B cell (primary cell): ENCODE data around the gene TMBIM1. TPM values are rescaled to one million over a fixed set of nuclear protein-coding genes. Genes with fewer than 3 reads are reported as not detected.
A peak's percentile ranks its signal among the peaks of the same experiment; 100 is the strongest.

Experiments used
- ATAC-seq: fragments of 200-7000 bp; cut with Tn5 transposase; one replicate; pipeline ENCODE4 v1.10.0; 2021; ENCODE audit warnings: low read depth, mild to moderate bottlenecking, moderate number of reproducible peaks, moderate library complexity
- CTCF ChIA-PET: fragments of 350-600 bp; sonication (Branson Sonifier 250); formaldehyde crosslinking; loops from one replicate; lab custom pipeline; 2021; ENCODE audit warnings: antibody characterized with exemption, inconsistent platforms; lab: Charles Lee
- POLR2A ChIA-PET: fragments of 350-600 bp; sonication (Branson Sonifier 250); formaldehyde crosslinking; loops from one replicate; lab custom pipeline; 2021; ENCODE audit warnings: antibody characterized with exemption; lab: Charles Lee
- DNase-seq: peaks from one replicate; pipeline ENCODE4 v3.0.0; 2013
- H2AFZ ChIP-seq: 2 replicates; pipeline ENCODE4 v1.6.1; 2012; ENCODE audit warnings: mild to moderate bottlenecking, low read depth, low read length; ENCODE audit not compliant: insufficient read depth, poor library complexity, severe bottlenecking
- H3K27ac ChIP-seq, 2 donors: 1 replicate in 1 of 2; 2 replicates in 1 of 2; pipeline ENCODE4 v1.5.1; 2012 to 2013; ENCODE audit warnings: low read length in 2 of 2, mild to moderate bottlenecking in 2 of 2, moderate library complexity in 1 of 2
- H3K27me3 ChIP-seq, 4 experiments: fragments of 200-600 bp in 1 of 4; sonication (generic) in 1 of 4; replicated peaks in 1 of 4; 1 replicate in 2 of 4; 2 replicates in 2 of 4; pipeline versions ENCODE4 v1.6.1 to v1.7.0; 2013 to 2016; ENCODE audit warnings: low read length in 3 of 4, mild to moderate bottlenecking in 2 of 4, mixed read lengths in 1 of 4, moderate library complexity in 1 of 4; ENCODE audit not compliant: insufficient read depth in 4 of 4, control insufficient read depth in 3 of 4; ENCODE audit errors: control extremely low read depth in 1 of 4
- H3K36me3 ChIP-seq, 2 experiments: replicated peaks in 1 of 2; 1 replicate in 1 of 2; 2 replicates in 1 of 2; pipeline versions ENCODE4 v1.6.1 to v1.7.1; 2013; ENCODE audit warnings: low read length in 1 of 2; ENCODE audit not compliant: insufficient read depth in 2 of 2, control insufficient read depth in 1 of 2; ENCODE audit errors: control extremely low read depth in 1 of 2, extremely low read depth in 1 of 2
- H3K4me1 ChIP-seq, 2 donors: fragments of 200-600 bp in 1 of 2; sonication (generic) in 1 of 2; 1 replicate in 1 of 2; 2 replicates in 1 of 2; pipeline versions ENCODE4 v1.5.1 to v1.6.1; 2013 to 2017; ENCODE audit warnings: low read length in 2 of 2; ENCODE audit not compliant: control insufficient read depth in 2 of 2, insufficient read depth in 2 of 2
- H3K4me2 ChIP-seq: replicated peaks from 2 replicates; pipeline ENCODE3; 2012; ENCODE audit warnings: mild to moderate bottlenecking, low read depth, low read length; ENCODE audit not compliant: poor library complexity, severe bottlenecking
- H3K4me3 ChIP-seq, 5 experiments: fragments of 200-600 bp in 1 of 5; sonication (generic) in 1 of 5; 1 replicate in 3 of 5; 2 replicates in 2 of 5; pipeline versions ENCODE4 v1.5.1 to v1.7.0; 2011 to 2016; ENCODE audit warnings: low read length in 4 of 5, mild to moderate bottlenecking in 4 of 5, low read depth in 2 of 5, control low read depth in 1 of 5, moderate library complexity in 1 of 5; ENCODE audit not compliant: insufficient read depth in 1 of 5; ENCODE audit errors: control extremely low read depth in 1 of 5, extremely low read depth in 1 of 5
- H3K79me2 ChIP-seq: fragments of 200-600 bp; sonication (generic); one replicate; pipeline ENCODE4 v1.6.0; 2016; ENCODE audit warnings: low read length; ENCODE audit not compliant: control insufficient read depth, insufficient read depth
- H3K9ac ChIP-seq: fragments of 200-600 bp; sonication (generic); 2 replicates; pipeline ENCODE4 v1.6.1; 2017; ENCODE audit warnings: mild to moderate bottlenecking, low read length, moderate library complexity
- H3K9me3 ChIP-seq, 3 donors: one replicate each; pipeline versions ENCODE4 v1.6.1 to v1.7.1; 2013; ENCODE audit warnings: low read length in 2 of 3; ENCODE audit not compliant: control insufficient read depth in 2 of 3, insufficient read depth in 1 of 3; ENCODE audit errors: control extremely low read depth in 1 of 3
- H4K20me1 ChIP-seq: 2 replicates; pipeline ENCODE4 v1.6.0; 2012; ENCODE audit warnings: mild to moderate bottlenecking, low read length; ENCODE audit not compliant: insufficient read depth, control insufficient read depth, poor library complexity, severe bottlenecking
- H3K27ac Mint-ChIP-seq: one replicate; pipeline ENCODE4 v1.8.0; 2021; ENCODE audit warnings: mixed read lengths
- H3K27me3 Mint-ChIP-seq: one replicate; pipeline ENCODE4 v1.8.0; 2021; ENCODE audit warnings: mixed read lengths
- H3K4me1 Mint-ChIP-seq: one replicate; pipeline ENCODE4 v1.8.0; 2021; ENCODE audit warnings: mixed read lengths
- H3K4me3 Mint-ChIP-seq: one replicate; pipeline ENCODE4 v1.8.0; 2021; ENCODE audit warnings: mixed read lengths
- H3K9me3 Mint-ChIP-seq: one replicate; pipeline ENCODE4 v1.8.0; 2022; ENCODE audit warnings: mixed read lengths; ENCODE audit not compliant: insufficient read depth
- CTCF ChIP-seq: fragments of 200-600 bp; IDR thresholded peaks from one replicate; pipeline ENCODE4 v1.8.0; 2022; ENCODE audit warnings: antibody characterized with exemption, mild to moderate bottlenecking
- EZH2 ChIP-seq: IDR thresholded peaks from 2 replicates; pipeline ENCODE4 v1.6.1; 2012; ENCODE audit warnings: borderline replicate concordance, low read depth, mild to moderate bottlenecking, moderate library complexity, low read length; ENCODE audit not compliant: insufficient read depth, poor library complexity, severe bottlenecking
- WGBS: methylation state at CpG from one replicate; pipeline ENCODE4 v1.1.5; 2013; ENCODE audit warnings: missing lambda C conversion rate; ENCODE audit not compliant: insufficient coverage; 5-methylcytosine and 5-hydroxymethylcytosine counted together
- intact Hi-C: fragments of 100-400 bp; cut with micrococcal nuclease; formaldehyde crosslinking; loops from one replicate; pipeline ENCODE4 v1.10.0; 2022
- polyA plus RNA-seq: library from polyadenylated mRNA; depleted of rRNA; stranded (reverse); fragments of >200 nt; gene quantifications from 2 replicates; pipeline ENCODE4 v1.2.3, GENCODE V29; 2012
- total RNA-seq, 2 donors: library from RNA; stranded (reverse); fragments of 120-200 nt in 1 of 2; gene quantifications; 1 replicate in 1 of 2; 2 replicates in 1 of 2; pipeline versions ENCODE4 v1.2.3 to v1.2.4, GENCODE V29; 2013 to 2022

TMBIM1 gene
- total and polyA plus RNA-seq, 2 donors (not counting 1 experiment from before 2014, with no cell fraction given) = 68.7 to 137 TPM

DNA sequence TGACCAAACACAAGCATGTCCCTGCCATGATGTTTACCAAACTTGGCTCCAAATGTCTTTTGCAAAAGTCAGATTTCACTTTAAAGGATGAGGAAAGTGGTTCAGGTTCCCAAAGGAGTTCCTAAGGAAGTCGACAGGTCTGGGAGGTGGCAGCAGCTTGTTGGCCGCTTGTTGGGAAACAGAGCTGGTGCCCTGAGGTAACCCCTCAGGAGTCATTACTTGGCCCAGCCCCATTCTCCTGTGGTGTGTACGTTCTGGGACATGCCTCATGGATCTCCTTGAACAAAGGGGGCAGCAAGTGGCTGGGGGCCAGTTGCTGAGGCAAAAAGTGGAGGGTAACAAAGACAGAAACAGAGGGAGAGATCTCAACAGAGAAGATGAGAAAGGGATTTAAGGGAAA lies 10.9 kb downstream of the TMBIM1 start:
- ATAC-seq (no peak), DNase-seq (no peak)
- Histone ChIP-seq H4K20me1 (peaks cover 58% of the 10 kb centered on the region), H3K9me3 (no peaks in the 10 kb centered on the region), H3K79me2 (peaks cover 78% of the 10 kb centered on the region), H3K9ac (no peak overlapping the region), H3K27ac (peak overlapping the region in 1 of 2 donors; percentile 17), H2AFZ (no peak overlapping the region), H3K4me1 (peaks cover 34 to 45% of the 10 kb centered on the region in 2 donors), H3K27me3 (no peaks in the 10 kb centered on the region), H3K36me3 (peaks cover 0 to 79% of the 10 kb centered on the region in 2 experiments), H3K4me2 (no peak overlapping the region), H3K4me3 (no peak overlapping the region)
- 97% methylated on average over 3 of the region's 3 CpGs for WGBS
- H3K27me3 Mint-ChIP-seq = no peaks in the 10 kb centered on the region
- intact Hi-C loops = no loop called here
- peaks cover 48% of the 10 kb centered on the region for H3K4me1 Mint-ChIP-seq
- CTCF ChIA-PET = interaction anchor here (15.5 kb wide), 1 partner anchor 8 kb away, joined by 331 read pairs; the partner anchor contains the start of genes AAMP and PNKD
- TF ChIP-seq EZH2 = no peak
- no peak for TF ChIP-seq CTCF
- H3K27ac Mint-ChIP-seq = peak overlapping the region; percentile 63
- POLR2A ChIA-PET = no interaction called here
- no peak overlapping the region for H3K4me3 Mint-ChIP-seq
- H3K9me3 Mint-ChIP-seq = no peaks in the 10 kb centered on the region

GRCh38 chr2:218280260-218280870 lies 11.9 kb downstream of the TMBIM1 start:
- H3K27ac ChIP-seq = no peak overlapping the region
- CTCF ChIA-PET = interaction anchor here (0.6 to 0.8 kb wide), 3 partner anchors 12 to 1085 kb away, joined by 3 to 6 read pairs (median 3); partner anchors contain the start of gene TMBIM1
- no peak for TF ChIP-seq EZH2
- TF ChIP-seq CTCF = no peak
- no peak overlapping the region for H3K4me3 ChIP-seq
- H3K4me2 ChIP-seq = no peak overlapping the region
- no peak overlapping the region for H2AFZ ChIP-seq
- peaks cover 39% of the 10 kb centered on the region for H3K4me1 Mint-ChIP-seq
- H3K27me3 Mint-ChIP-seq = no peaks in the 10 kb centered on the region
- H3K4me1 ChIP-seq = peaks cover 23 to 35% of the 10 kb centered on the region in 2 donors
- no peaks in the 10 kb centered on the region for H3K9me3 ChIP-seq
- no peak overlapping the region for H3K9ac ChIP-seq
- peak overlapping the region; percentile 56 for H3K27ac Mint-ChIP-seq
- no peak overlapping the region for H3K4me3 Mint-ChIP-seq
- 97% methylated on average over 12 of the region's 14 CpGs for WGBS
- intact Hi-C loops = no loop called here
- ATAC-seq (no peak), DNase-seq (no peak)
- H3K79me2 ChIP-seq = peaks cover 67% of the 10 kb centered on the region
- H4K20me1 ChIP-seq = peaks cover 58% of the 10 kb centered on the region
- H3K36me3 ChIP-seq = peaks cover 3 to 89% of the 10 kb centered on the region in 2 experiments
- no peaks in the 10 kb centered on the region for H3K27me3 ChIP-seq
- POLR2A ChIA-PET = no interaction called here
- H3K9me3 Mint-ChIP-seq = no peaks in the 10 kb centered on the region
